LNCaP clone FGC (cell line): ENCODE data around the gene RBM5.

Experiments
- DNase-seq: peaks from one replicate; pipeline ENCODE4 v3.0.0-alpha.2; 2011; ENCODE audit warnings: low read depth
- H3K4me3 ChIP-seq: 2 replicates; pipeline ENCODE4 v1.5.1; 2011; ENCODE audit warnings: mild to moderate bottlenecking, low read depth, low read length, control low read depth
- TF ChIP-seq, protein P1 (sequence below): IDR thresholded peaks from 2 replicates; pipeline ENCODE4 v1.5.1; 2012; ENCODE audit warnings: mild to moderate bottlenecking; ENCODE audit not compliant: control insufficient read depth, insufficient read depth; ENCODE audit errors: extremely low read depth

Gene RBM5

DNA sequence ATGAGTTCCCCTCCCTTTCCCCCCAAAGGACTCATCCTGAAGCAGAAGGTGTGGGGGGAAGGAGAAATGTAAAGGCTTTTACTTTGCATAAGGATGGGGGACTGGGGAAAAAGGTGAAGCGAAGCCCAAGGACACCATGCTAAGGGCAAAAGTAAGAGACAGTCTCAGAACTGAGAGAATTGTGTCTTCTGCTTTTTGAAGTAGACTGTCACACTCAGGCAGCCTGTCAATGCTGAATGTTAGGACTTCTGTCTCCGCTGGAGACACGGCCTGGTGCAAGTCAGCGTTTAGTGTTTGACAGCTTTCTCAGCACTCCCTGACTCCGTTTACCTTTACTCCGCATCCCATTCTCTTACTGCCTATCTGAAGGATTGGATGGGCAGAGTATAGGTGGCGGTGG lies 13.8 kb downstream of the RBM5 start:
- DNase-seq = no peak
- TF ChIP-seq, protein P1, sequence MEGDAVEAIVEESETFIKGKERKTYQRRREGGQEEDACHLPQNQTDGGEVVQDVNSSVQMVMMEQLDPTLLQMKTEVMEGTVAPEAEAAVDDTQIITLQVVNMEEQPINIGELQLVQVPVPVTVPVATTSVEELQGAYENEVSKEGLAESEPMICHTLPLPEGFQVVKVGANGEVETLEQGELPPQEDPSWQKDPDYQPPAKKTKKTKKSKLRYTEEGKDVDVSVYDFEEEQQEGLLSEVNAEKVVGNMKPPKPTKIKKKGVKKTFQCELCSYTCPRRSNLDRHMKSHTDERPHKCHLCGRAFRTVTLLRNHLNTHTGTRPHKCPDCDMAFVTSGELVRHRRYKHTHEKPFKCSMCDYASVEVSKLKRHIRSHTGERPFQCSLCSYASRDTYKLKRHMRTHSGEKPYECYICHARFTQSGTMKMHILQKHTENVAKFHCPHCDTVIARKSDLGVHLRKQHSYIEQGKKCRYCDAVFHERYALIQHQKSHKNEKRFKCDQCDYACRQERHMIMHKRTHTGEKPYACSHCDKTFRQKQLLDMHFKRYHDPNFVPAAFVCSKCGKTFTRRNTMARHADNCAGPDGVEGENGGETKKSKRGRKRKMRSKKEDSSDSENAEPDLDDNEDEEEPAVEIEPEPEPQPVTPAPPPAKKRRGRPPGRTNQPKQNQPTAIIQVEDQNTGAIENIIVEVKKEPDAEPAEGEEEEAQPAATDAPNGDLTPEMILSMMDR = no peak

DNA sequence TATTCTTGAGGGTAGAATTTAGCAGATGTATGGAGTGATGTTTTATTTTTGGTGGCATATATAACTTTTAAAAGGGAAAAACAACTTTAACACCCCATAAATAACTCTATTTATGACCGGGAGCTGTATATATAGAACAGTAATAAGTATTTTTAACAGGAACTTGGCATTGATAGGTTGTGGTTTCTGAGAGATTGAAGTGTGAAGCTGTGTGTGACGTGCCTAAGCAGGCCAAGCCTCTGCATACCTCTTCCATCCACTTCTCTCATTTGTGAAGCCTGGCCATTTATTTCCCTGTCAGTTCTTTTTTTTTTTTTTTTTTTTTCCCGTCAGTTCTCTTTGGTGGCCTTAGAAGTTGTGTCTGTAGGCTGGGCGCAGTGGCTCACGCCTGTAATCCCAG lies 23.0 kb downstream of the RBM5 start:
- no peak overlapping the region for H3K4me3 ChIP-seq
- DNase-seq = no peak
- TF ChIP-seq, protein P1 = no peak

More for the DNA sequence above, 13.8 kb downstream of the RBM5 start:
- H3K4me3 ChIP-seq = no peak overlapping the region

DNA sequence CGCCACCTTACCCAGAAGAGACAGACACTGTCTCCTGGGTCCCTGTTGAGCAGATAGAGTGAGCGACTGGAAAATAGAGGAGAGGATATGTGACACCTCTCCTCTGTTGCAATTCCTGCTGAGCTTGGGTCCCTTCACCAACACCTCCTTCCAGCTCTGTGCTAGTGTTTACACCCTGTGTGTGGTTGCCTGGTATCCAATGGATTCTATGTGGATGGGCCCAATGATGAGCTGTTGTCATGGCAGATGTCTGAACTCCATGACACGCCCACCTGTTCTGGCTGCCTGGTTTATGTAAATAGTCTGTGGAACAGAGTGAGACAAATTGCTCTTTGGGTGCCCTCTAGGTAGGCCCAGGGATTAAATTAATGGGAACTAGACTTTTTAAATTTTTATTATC lies 23.7 kb downstream of the RBM5 start:
- DNase-seq = no peak
- no peak overlapping the region for H3K4me3 ChIP-seq
- TF ChIP-seq, protein P1 = no peak

DNA sequence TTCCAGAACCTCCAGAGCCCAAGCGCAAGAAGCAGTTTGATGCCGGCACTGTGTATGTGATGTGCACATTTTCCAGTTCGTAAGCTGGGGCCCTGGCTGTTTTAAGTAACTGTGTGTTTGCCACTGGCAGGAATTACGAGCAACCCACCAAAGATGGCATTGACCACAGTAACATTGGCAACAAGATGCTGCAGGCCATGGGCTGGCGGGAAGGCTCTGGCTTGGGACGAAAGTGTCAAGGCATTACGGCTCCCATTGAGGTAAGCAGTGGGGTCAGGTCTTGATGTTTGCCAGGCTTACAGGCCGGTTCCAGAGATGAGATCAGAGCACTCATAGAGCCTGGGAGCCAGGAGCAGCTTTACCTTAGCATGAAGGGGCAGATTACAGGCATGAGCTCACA lies 28.4 kb downstream of the RBM5 start:
- TF ChIP-seq, protein P1 = no peak
- H3K4me3 ChIP-seq = no peak overlapping the region
- DNase-seq = no peak

DNA sequence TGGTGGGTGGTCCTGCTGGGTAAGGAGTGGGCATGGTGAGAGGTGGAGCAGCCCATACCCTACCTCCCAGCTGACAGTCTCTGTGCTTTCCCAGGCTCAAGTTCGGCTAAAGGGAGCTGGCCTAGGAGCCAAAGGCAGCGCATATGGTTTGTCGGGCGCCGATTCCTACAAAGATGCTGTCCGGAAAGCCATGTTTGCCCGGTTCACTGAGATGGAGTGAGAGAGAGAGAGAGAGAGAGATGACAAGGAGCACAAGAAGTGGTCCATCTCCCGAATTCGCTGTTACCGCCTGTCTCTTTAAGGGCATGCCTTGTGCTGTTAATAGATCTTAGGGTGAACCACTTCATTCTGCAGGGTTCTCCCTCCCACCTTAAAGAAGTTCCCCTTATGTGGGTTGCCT lies 29.5 kb downstream of the RBM5 start:
- no peak for DNase-seq
- no peak overlapping the region for H3K4me3 ChIP-seq
- TF ChIP-seq, protein P1 = no peak

DNA sequence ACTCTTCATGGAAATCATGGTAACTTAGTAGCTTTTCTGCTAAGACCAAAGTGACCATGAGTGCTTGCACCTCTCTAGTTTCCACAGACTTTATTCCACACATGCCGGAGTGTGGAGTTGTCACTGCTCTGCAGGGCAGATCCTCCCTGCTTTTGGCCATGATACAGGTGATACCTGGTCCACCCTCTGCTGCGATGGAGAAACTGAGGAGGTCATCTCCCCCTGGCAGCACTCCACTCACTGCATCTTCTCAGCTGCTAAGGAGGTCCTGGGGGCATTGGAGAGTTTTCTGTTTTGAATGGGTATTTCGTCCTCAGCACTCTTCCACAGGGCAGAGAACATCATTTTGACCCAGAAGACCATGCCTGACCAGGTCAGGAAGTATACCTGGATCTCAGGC lies 31.1 kb downstream of the RBM5 start:
- DNase-seq = no peak
- TF ChIP-seq, protein P1 = no peak
- no peak overlapping the region for H3K4me3 ChIP-seq

DNA sequence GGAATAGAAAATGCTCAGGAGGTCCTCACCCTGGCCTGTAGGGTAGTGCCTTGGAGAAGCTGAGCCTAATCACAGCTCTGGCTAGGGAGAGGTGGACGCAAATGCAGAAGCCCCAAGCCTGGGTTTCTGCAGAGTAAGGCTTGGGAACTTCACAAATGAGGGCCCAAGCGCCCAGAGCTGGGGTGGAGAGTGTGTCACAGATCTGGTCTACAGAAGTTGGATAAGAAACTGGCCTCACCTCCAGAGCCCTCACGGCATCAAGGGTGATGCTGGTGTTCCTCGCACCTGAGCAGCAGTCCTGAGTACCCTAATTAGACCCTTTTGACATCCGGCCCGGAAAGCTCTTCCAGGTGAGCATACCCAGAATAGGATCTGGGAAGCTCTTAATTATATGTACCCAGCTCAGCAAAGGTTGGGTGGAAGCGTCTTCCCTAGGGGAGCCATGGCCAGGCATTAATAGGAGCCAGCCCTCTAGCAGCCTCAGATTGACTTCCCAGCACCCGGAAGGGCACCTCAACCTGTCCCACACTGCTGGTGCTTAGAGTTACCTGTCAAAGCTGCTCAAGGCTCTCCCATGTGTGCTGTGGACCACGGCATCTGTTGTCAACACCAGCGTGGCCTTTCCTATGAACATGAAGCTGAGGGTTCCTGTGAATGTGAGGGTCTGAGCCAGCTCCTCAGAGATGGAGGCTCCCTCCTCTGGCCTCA lies 31.8 kb downstream of the RBM5 start:
- DNase-seq = no peak
- TF ChIP-seq, protein P1 = no peak
- no peak overlapping the region for H3K4me3 ChIP-seq
